GM23248 (cell line): ENCODE data around the gene CMC2.

ENCODE experiments used
- EZH2 ChIP-seq: fragments of 200-600 bp; sonication (generic); IDR thresholded peaks from 2 replicates; pipeline ENCODE4 v1.6.1; 2018; ENCODE audit warnings: antibody characterized with exemption, mild to moderate bottlenecking; ENCODE audit not compliant: insufficient read depth, poor library complexity, severe bottlenecking
- EZH2phosphoT487 ChIP-seq: fragments of 200-600 bp; sonication (generic); IDR thresholded peaks from 2 replicates; pipeline ENCODE4 v1.6.1; 2018; ENCODE audit warnings: antibody characterized with exemption, moderate library complexity, mild to moderate bottlenecking, low read depth; ENCODE audit not compliant: insufficient read depth

GRCh38 chr16:80946481-80946880 lies 60.2 kb downstream of the CMC2 start:
- no peak for TF ChIP-seq EZH2
- TF ChIP-seq EZH2phosphoT487 = no peak
